Natural killer cell treated with Interleukin-12 subunit alpha and Interleukin-12 subunit beta and Interleukin-15 and Interleukin-18, amount 100 ng/mL, for 72 hours (primary cell): ENCODE measurements around the gene JPH3. TPM values are rescaled to one million over a fixed set of nuclear protein-coding genes. Genes with fewer than 3 reads are reported as not detected.
A peak's percentile ranks its signal among the peaks of the same experiment; 100 is the strongest.

Source experiments
- ATAC-seq, 2 donors: fragments of 150-1000 bp; cut with Tn5 transposase in 1 of 2; sonication (Bioruptor Pico), chemical (Tn5 transposase) in 1 of 2; 2 replicates each; pipeline ENCODE4 v1.10.0; 2021
- DNase-seq: peaks from one replicate; pipeline ENCODE4 v3.0.0; 2022; ENCODE audit warnings: low spot score
- H3K27ac Mint-ChIP-seq, 2 donors: 1 replicate in 1 of 2; 2 replicates in 1 of 2; pipeline ENCODE4 v1.8.0; 2022; ENCODE audit warnings: mixed read lengths in 2 of 2, mild to moderate bottlenecking in 1 of 2, moderate library complexity in 1 of 2
- H3K27me3 Mint-ChIP-seq, 2 donors: 1 replicate in 1 of 2; 2 replicates in 1 of 2; pipeline ENCODE4 v1.8.0; 2022; ENCODE audit warnings: mixed read lengths in 2 of 2
- H3K36me3 Mint-ChIP-seq: one replicate; pipeline ENCODE4 v1.8.0; 2022; ENCODE audit warnings: mixed read lengths
- H3K4me1 Mint-ChIP-seq, 2 donors: 1 replicate in 1 of 2; 2 replicates in 1 of 2; pipeline ENCODE4 v1.8.0; 2022; ENCODE audit warnings: low read depth in 2 of 2, mixed read lengths in 2 of 2, mild to moderate bottlenecking in 1 of 2
- H3K4me3 Mint-ChIP-seq: one replicate; pipeline ENCODE4 v1.8.0; 2022; ENCODE audit warnings: mixed read lengths
- H3K9me3 Mint-ChIP-seq: 2 replicates; pipeline ENCODE4 v1.8.0; 2022; ENCODE audit warnings: mixed read lengths
- total RNA-seq, 2 donors: library from RNA; stranded (reverse); gene quantifications; one replicate each; pipeline ENCODE4 v1.2.3, GENCODE V29; 2022

JPH3 gene
- total RNA-seq, 2 donors from 2014 or later: not detected

DNA sequence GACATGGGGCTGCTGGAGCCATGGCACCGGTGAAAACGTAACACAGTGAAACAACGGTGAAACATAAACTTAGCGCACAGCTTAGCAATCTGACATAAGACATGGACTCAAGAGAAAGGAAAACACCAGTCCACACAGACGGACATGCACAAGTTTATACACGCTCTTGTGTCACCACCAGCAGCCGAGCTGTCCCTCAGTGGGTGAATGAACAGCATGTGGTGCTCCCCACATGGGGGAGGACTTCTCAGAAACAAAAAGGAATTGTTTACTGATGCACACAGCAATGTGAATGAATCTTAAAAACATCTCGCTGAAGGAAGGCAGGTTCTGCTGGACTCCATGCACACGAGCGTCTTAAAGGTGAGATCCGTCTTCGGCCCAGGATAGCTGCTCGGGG is 129.3 kb downstream of the JPH3 start:
- no peaks in the 10 kb centered on the region for H3K27me3 Mint-ChIP-seq
- H3K9me3 Mint-ChIP-seq: no peaks in the 10 kb centered on the region
- ATAC-seq (no peak), DNase-seq (no peak)
- H3K36me3 Mint-ChIP-seq: peaks cover 9% of the 10 kb centered on the region
- no peak overlapping the region for H3K27ac Mint-ChIP-seq
- H3K4me3 Mint-ChIP-seq: no peak overlapping the region
- H3K4me1 Mint-ChIP-seq: peaks cover 22 to 39% of the 10 kb centered on the region in 2 donors

GRCh38 chr16:87733190-87733589 is 130.9 kb downstream of the JPH3 start:
- H3K4me1 Mint-ChIP-seq: peaks cover 15 to 30% of the 10 kb centered on the region in 2 donors

GRCh38 chr16:87734644-87735043 is 132.3 kb downstream of the JPH3 start:
- H3K36me3 Mint-ChIP-seq: no peaks in the 10 kb centered on the region
- H3K4me3 Mint-ChIP-seq: no peak overlapping the region
- ATAC-seq: no peak
- no peak overlapping the region for H3K27ac Mint-ChIP-seq
- no peaks in the 10 kb centered on the region for H3K27me3 Mint-ChIP-seq
- DNase-seq: no peak
- H3K9me3 Mint-ChIP-seq: no peaks in the 10 kb centered on the region
- H3K4me1 Mint-ChIP-seq: peaks cover 15 to 30% of the 10 kb centered on the region in 2 donors

More at GRCh38 chr16:87733190-87733589, 130.9 kb downstream of the JPH3 start:
- Mint-ChIP-seq H3K27ac (no peak overlapping the region), H3K36me3 (no peaks in the 10 kb centered on the region), H3K27me3 (no peaks in the 10 kb centered on the region), H3K9me3 (no peaks in the 10 kb centered on the region), H3K4me3 (no peak overlapping the region)
- DNase-seq: no peak
- ATAC-seq: peak in 1 of 2 donors; percentile 45

DNA sequence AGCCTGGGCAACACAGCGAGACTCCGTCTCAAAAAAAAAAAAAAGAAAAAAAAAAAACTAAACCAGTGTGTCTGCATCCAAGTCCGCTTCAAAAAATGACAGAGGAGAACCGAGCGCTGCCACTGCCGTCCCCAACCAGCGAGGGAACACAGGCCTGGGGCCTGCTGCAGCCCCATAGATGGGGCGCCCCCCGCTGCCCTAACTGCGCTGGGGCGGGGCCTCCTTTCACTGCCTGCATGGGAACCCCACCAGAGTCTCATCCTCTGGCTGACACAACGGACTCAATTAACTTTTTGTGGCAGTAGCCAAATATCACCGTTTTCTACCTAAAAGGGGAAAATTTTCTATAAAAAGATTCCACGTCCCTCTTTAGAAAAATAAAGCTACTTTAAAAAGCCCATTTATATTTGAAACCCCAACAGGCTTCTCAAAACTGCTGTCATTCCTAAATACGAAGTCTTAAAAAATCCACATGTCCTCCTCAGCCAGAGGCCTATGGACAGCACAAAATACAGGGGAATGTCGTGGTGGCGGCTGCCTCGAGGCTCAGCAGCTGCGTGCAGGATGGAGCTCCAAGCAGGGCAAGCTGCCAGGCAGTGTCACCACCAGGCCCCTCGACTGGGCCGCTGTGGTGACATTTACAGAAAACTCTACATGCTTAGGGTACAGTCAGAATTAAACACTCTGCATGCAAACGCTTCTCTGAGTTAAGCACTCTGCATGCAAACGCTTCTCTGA is 133.1 kb downstream of the JPH3 start:
- H3K27me3 Mint-ChIP-seq: no peaks in the 10 kb centered on the region
- no peaks in the 10 kb centered on the region for H3K9me3 Mint-ChIP-seq
- no peak for DNase-seq
- H3K4me1 Mint-ChIP-seq: peaks cover 15 to 30% of the 10 kb centered on the region in 2 donors
- H3K27ac Mint-ChIP-seq: peak overlapping the region in 1 of 2 donors; percentile 35
- H3K4me3 Mint-ChIP-seq: no peak overlapping the region
- peaks cover under 1% of the 10 kb centered on the region for H3K36me3 Mint-ChIP-seq
- ATAC-seq: no peak

GRCh38 chr16:87736008-87736382 is 133.7 kb downstream of the JPH3 start:
- ATAC-seq (no peak), DNase-seq (no peak)
- Mint-ChIP-seq H3K27ac (peak overlapping the region in 1 of 2 donors; percentile 35), H3K36me3 (peaks cover 6% of the 10 kb centered on the region), H3K9me3 (no peaks in the 10 kb centered on the region), H3K4me3 (no peak overlapping the region), H3K27me3 (no peaks in the 10 kb centered on the region), H3K4me1 (peaks cover 20 to 34% of the 10 kb centered on the region in 2 donors)

GRCh38 chr16:87739801-87740200 is 137.5 kb downstream of the JPH3 start:
- H3K4me1 Mint-ChIP-seq: peaks cover 17 to 25% of the 10 kb centered on the region in 2 donors
- H3K4me3 Mint-ChIP-seq: no peak overlapping the region
- no peak overlapping the region for H3K27ac Mint-ChIP-seq
- H3K36me3 Mint-ChIP-seq: peaks cover 15% of the 10 kb centered on the region
- DNase-seq (no peak), ATAC-seq (no peak)
- no peaks in the 10 kb centered on the region for H3K27me3 Mint-ChIP-seq
- no peaks in the 10 kb centered on the region for H3K9me3 Mint-ChIP-seq

DNA sequence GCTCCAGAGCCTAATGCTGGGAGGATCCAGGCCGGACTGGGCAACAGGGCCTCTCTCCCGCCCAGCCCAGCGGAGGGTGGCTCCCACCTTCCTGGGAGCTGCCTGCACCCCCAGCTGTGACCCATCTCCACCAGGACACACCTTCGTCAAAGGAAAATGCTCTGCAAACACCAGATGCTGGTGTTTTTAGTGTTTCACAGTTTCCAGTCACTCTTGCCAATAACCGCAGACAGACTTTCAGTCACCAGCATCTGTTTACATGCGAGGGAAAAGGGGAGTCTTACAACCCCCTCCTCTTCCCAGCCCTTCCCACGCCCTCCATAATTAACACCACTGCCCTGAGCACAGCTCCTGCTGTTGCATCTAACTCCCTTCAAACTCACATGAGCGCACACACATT is 138.1 kb downstream of the JPH3 start:
- Mint-ChIP-seq H3K9me3 (no peaks in the 10 kb centered on the region), H3K4me1 (peaks cover 17 to 29% of the 10 kb centered on the region in 2 donors), H3K27me3 (no peaks in the 10 kb centered on the region), H3K36me3 (peaks cover 15% of the 10 kb centered on the region), H3K4me3 (peak overlapping the region; percentile 2), H3K27ac (peak overlapping the region; percentile 12 to 45)
- ATAC-seq: no peak
- no peak for DNase-seq

DNA sequence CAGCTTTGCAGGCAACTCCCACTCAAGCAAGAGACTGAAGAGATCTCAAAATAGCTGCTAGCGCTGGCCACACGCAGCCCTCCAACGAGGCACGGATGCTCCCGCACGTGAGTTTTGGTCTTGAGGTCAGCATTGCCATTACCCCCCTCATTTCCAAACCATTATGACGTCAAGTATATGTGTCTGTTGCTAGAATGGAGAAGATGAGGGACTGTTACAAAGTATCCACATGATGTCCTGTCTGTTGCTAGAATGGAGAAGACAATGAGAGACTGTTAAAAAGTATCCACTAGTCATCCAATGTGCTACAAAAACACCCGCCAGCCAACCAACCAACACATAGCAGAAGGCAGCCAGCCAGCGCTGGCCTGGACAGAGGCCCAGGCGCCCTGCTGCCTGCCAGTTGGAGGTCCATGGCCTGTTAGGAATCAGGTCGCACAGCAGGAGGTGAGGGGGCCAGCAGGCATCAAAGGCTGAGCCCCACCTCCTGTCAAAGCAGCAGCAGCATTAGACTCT is 138.7 kb downstream of the JPH3 start:
- peak overlapping the region; percentile 2 for H3K4me3 Mint-ChIP-seq
- peaks cover 17 to 25% of the 10 kb centered on the region in 2 donors for H3K4me1 Mint-ChIP-seq
- no peaks in the 10 kb centered on the region for H3K27me3 Mint-ChIP-seq
- DNase-seq (no peak), ATAC-seq (no peak)
- peak overlapping the region; percentile 12 to 88 for H3K27ac Mint-ChIP-seq
- H3K9me3 Mint-ChIP-seq: no peaks in the 10 kb centered on the region
- peaks cover 18% of the 10 kb centered on the region for H3K36me3 Mint-ChIP-seq

DNA sequence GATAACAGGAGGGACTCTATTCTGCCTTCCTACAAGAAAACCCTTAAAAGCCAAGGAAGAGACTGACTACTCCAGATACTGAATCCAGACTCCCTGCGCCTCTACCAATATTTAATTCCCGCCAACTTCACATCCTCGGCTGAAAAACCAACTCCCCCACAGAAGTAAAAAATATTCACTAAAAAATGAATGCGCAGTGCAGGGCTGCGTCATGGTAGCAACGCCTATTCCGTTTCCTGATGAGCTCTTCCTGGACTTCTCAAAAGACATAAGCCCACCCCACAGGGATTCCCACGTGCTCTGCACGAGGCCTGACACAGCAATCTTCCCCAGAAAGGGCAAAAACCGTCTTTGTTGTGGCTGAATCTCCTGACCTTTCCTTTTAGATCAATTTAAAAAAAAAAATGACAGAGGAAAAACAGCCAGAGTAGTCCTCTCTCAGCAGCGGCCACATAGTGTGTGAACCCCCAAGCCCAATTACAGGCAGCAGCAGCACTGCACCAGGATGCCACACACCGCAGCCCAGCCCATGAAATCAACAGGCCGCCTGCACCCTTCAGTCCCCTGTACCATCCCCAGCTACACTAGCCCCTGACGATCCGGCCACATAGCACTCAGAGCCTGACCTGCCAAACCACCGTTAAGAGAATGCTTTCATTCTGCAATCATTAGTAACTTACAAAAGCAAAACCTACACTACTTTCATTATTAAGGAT is 139.6 kb downstream of the JPH3 start:
- Mint-ChIP-seq H3K27ac (peak overlapping the region; percentile 72 to 88), H3K36me3 (peaks cover 22% of the 10 kb centered on the region)

DNA sequence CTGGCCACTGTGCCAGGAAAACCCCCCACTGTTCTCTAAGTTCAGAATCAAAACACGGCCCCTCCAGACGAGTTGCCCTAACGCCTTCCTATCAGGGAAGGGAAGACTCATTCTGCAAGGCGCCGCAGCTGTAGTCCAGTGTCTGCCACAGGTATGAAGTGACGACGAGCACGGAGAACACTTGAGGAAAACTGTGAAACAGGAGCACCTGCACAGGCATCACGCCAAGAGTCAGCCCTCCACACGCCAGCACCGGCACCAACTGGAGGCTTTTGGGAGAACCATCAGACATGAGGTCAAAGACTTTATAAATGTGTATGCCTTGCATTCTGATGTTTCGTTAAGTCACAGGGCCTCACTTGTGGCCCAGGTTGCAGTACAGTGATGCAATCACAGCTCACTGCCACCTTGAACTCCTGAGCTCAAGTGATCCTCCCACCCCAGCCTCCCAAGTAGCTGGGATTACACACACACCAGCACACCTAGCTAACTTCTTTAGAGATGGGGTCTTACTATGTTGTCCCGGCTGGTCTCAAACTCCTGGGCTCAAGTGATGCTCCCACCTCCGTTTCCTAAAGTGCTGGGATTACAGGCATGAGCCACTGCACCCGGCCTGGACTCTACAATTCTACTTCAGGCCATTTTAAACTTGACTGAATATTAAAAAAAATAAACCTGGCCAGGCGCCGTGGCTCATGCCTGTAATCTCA is 140.6 kb downstream of the JPH3 start:
- H3K4me1 Mint-ChIP-seq: peaks cover 17 to 26% of the 10 kb centered on the region in 2 donors
- ATAC-seq (no peak), DNase-seq (no peak)
- H3K36me3 Mint-ChIP-seq: peaks cover 24% of the 10 kb centered on the region
- H3K4me3 Mint-ChIP-seq: no peak overlapping the region
- H3K27me3 Mint-ChIP-seq: no peaks in the 10 kb centered on the region
- no peaks in the 10 kb centered on the region for H3K9me3 Mint-ChIP-seq
- H3K27ac Mint-ChIP-seq: peak overlapping the region in 1 of 2 donors; percentile 88

More for the DNA sequence above, 139.6 kb downstream of the JPH3 start:
- Mint-ChIP-seq H3K4me1 (peaks cover 17 to 24% of the 10 kb centered on the region in 2 donors), H3K9me3 (no peaks in the 10 kb centered on the region), H3K4me3 (peak overlapping the region; percentile 55), H3K27me3 (no peaks in the 10 kb centered on the region)
- DNase-seq: no peak
- ATAC-seq: peak; percentile 80 to 86

DNA sequence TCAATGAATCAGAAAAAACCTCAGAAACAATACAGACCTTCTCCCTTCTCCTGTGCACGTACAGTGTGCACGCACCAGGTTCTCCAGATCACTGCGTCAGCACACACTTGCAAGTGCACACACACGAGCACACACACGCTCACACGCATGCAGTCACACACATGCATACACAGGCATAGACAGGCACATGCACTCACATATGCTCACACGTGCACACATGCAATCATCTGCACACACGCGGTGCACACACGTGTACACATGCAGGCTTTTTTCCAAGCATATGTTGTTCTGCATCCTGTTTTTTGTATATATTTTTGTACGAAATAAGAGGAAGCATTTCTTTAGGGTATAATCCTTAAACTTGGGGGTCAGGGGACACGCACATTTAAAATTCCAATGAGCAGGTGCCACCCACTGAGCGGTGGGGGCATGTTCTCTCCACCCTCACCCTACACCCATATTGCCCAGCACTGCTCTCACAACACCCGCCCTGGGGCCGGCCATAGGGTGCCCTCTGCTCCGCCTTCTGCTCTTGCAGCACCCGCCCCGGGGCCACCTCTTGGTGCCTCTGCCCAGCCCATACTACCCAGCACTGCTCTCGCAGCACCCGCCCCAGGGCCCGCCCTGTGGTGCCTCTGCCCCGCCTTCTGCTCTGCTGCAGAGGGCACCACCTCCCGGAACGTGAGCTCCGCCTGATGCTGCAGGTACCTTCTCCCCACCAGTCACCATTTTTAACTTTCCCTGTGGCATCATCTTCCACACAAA is 142.6 kb downstream of the JPH3 start:
- ATAC-seq: no peak
- H3K27me3 Mint-ChIP-seq: no peaks in the 10 kb centered on the region
- H3K27ac Mint-ChIP-seq: no peak overlapping the region
- peaks cover 26% of the 10 kb centered on the region for H3K36me3 Mint-ChIP-seq
- H3K9me3 Mint-ChIP-seq: no peaks in the 10 kb centered on the region
- H3K4me3 Mint-ChIP-seq: no peak overlapping the region
- H3K4me1 Mint-ChIP-seq: peaks cover 17 to 28% of the 10 kb centered on the region in 2 donors
- DNase-seq: no peak

DNA sequence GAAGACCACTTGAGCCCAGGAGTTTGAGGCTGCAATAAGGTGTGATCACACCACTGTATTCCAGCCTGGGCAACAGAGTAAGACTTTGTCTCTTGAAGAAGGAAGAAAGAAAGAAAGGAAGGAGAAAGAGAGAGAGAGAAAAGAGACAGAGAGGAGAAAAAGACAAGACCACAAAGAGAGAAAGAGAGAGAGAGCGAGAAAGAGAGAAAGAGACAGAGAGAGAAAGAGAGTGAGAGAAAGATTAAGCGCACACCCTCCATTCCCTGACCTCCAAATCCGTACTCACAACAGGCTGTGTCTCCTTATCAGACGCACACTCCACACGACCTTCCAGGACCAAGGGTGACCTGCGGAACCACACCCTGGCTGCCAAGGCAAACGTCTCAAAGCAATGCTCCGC is 143.9 kb downstream of the JPH3 start:
- no peak overlapping the region for H3K27ac Mint-ChIP-seq
- H3K9me3 Mint-ChIP-seq: no peaks in the 10 kb centered on the region
- no peaks in the 10 kb centered on the region for H3K27me3 Mint-ChIP-seq
- no peak overlapping the region for H3K4me3 Mint-ChIP-seq
- ATAC-seq (no peak), DNase-seq (no peak)
- H3K4me1 Mint-ChIP-seq: peaks cover 12 to 27% of the 10 kb centered on the region in 2 donors
- peaks cover 20% of the 10 kb centered on the region for H3K36me3 Mint-ChIP-seq
